LNCAP (cell line): Measurements from ENCODE around the gene IMPA2.

Experiments
- TF ChIP-seq, protein P1 (sequence below): fragments of 450-650 bp; IDR thresholded peaks from 2 replicates; pipeline ENCODE4 v1.5.1; 2017; ENCODE audit warnings: mild to moderate bottlenecking

The IMPA2 gene

GRCh38 chr18:11999429-11999828 lies 18.1 kb downstream of the IMPA2 start:
- TF ChIP-seq, protein P1, sequence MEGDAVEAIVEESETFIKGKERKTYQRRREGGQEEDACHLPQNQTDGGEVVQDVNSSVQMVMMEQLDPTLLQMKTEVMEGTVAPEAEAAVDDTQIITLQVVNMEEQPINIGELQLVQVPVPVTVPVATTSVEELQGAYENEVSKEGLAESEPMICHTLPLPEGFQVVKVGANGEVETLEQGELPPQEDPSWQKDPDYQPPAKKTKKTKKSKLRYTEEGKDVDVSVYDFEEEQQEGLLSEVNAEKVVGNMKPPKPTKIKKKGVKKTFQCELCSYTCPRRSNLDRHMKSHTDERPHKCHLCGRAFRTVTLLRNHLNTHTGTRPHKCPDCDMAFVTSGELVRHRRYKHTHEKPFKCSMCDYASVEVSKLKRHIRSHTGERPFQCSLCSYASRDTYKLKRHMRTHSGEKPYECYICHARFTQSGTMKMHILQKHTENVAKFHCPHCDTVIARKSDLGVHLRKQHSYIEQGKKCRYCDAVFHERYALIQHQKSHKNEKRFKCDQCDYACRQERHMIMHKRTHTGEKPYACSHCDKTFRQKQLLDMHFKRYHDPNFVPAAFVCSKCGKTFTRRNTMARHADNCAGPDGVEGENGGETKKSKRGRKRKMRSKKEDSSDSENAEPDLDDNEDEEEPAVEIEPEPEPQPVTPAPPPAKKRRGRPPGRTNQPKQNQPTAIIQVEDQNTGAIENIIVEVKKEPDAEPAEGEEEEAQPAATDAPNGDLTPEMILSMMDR, result no peak

- TF ChIP-seq, protein P1, result no peak
Measured at GRCh38 chr18:12000072-12000659, 18.9 kb downstream of the IMPA2 start.

DNA sequence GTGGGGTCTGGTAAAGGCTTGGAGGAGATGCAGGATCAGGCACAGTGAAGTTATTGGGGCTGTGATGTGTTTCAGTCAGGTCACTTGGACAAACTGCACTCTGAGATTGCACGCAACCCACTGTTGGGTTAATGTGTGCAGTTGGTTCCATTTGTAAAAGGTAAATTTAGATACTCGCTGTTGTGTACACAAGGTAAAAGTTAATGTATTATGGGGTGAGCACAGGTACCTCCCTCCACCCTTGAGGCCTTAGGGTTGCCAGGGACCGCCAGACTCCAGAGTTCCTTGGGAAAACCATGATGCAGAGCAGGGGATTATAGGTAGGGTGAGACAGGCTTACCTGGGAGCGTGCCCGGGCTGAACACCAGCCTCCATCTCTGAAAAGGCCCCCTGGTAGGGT lies 20.1 kb downstream of the IMPA2 start:
- TF ChIP-seq, protein P1, result no peak

- TF ChIP-seq, protein P1, result no peak
Measured at GRCh38 chr18:12003894-12004293, 22.6 kb downstream of the IMPA2 start.

GRCh38 chr18:12005538-12006487 lies 24.5 kb downstream of the IMPA2 start:
- TF ChIP-seq, protein P1, result no peak

- TF ChIP-seq, protein P1, result no peak
Measured at GRCh38 chr18:12006488-12006840, 25.2 kb downstream of the IMPA2 start.

DNA sequence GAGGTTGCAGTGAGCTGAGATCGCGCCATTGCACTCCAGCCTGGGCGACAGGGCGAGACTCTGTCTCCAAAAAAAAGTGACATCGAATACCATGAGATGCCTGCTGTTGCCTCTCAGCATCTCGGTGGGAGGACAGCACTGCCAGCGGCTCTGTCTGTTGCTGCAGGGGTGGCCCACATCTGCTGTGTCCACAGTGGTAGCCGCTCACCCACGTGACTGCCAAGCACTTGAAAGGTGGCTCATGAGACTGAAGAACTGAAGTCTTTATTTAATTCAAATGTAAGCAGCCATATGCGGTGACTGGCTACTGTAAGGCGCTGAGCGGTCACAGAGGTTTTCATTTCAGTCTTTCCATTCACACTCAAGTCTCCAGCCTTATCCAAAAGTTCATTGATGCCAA lies 25.8 kb downstream of the IMPA2 start:
- TF ChIP-seq, protein P1, result no peak
